Stomach (tissue), 9 donors: Measurements from ENCODE around the gene MIS12. TPM values are rescaled to one million over a fixed set of nuclear protein-coding genes. Genes with fewer than 3 reads are reported as not detected.
A peak's percentile ranks its signal among the peaks of the same experiment; 100 is the strongest.

ENCODE experiments used
- DNase-seq, 2 donors: peaks; one replicate each; pipeline versions ENCODE4 v3.0.0 to v3.0.0-alpha.2; 2013 to 2019
- H3K27ac ChIP-seq, 5 donors: fragments of 200-600 bp in 4 of 5; sonication (generic) in 4 of 5; one replicate each; pipeline ENCODE4 v1.5.1; 2013 to 2019; ENCODE audit warnings: mild to moderate bottlenecking in 1 of 5, moderate library complexity in 1 of 5
- H3K27me3 ChIP-seq, 3 donors: fragments of 200-600 bp; sonication (generic); one replicate each; pipeline ENCODE4 v1.5.1; 2017 to 2019; ENCODE audit warnings: mixed run types in 1 of 3
- H3K36me3 ChIP-seq, 4 donors: fragments of 200-600 bp; sonication (generic); 1 replicate in 3 of 4; 2 replicates in 1 of 4; pipeline ENCODE4 v1.5.1; 2016 to 2019
- H3K4me1 ChIP-seq, 4 donors: fragments of 200-600 bp; sonication (generic); one replicate each; pipeline ENCODE4 v1.5.1; 2016 to 2019
- H3K4me3 ChIP-seq, 4 donors: fragments of 200-600 bp; sonication (generic) in 3 of 4; one replicate each; pipeline ENCODE4 v1.5.1; 2016 to 2019; ENCODE audit warnings: mild to moderate bottlenecking in 1 of 4
- H3K9me3 ChIP-seq, 4 donors: fragments of 200-600 bp; sonication (generic); one replicate each; pipeline ENCODE4 v1.5.1; 2016 to 2019
- CTCF ChIP-seq, 7 experiments: fragments of 450-650 bp in 4 of 7; fragments of 200-600 bp in 3 of 7; sonication (generic) in 3 of 7; IDR thresholded peaks; one replicate each; pipeline ENCODE4 v1.5.1; 2016 to 2019; ENCODE audit warnings: antibody characterized with exemption in 7 of 7, control low read depth in 2 of 7, mild to moderate bottlenecking in 1 of 7
- EP300 ChIP-seq: sonication (generic); formaldehyde crosslinking; IDR thresholded peaks from one replicate; pipeline ENCODE4 v1.6.1; 2017; ENCODE audit warnings: antibody characterized with exemption
- POLR2A ChIP-seq, 4 donors: fragments of 450-650 bp; IDR thresholded peaks; one replicate each; pipeline ENCODE4 v1.6.1; 2016; ENCODE audit warnings: antibody characterized with exemption in 4 of 4, control low read depth in 2 of 4, mild to moderate bottlenecking in 1 of 4, moderate library complexity in 1 of 4
- POLR2AphosphoS5 ChIP-seq, 3 donors: sonication (generic); formaldehyde crosslinking; IDR thresholded peaks; one replicate each; pipeline ENCODE4 v1.6.1; 2016; ENCODE audit warnings: antibody characterized with exemption in 3 of 3
- WGBS, 5 donors: extraction: QIAGEN DNeasy Blood & Tissue Kit in 3 of 5; methylation state at CpG; one replicate each; pipeline versions ENCODE4 v1.1.5 to v1.1.7; 2013 to 2018; 5-methylcytosine and 5-hydroxymethylcytosine counted together
- intact Hi-C: fragments of 100-400 bp; cut with DNase I; formaldehyde crosslinking; loops from one replicate; pipeline ENCODE4 v1.15.1; 2023; ENCODE audit warnings: low total_unique reads
- polyA plus RNA-seq, 3 donors: library from polyadenylated mRNA; stranded (reverse); fragments of 200-250 nt; gene quantifications; one replicate each; pipeline ENCODE4 v1.2.3, GENCODE V29; 2013
- total RNA-seq, 5 donors: library from RNA; depleted of rRNA; stranded (reverse); fragments of >200 nt; gene quantifications; one replicate each; pipeline versions ENCODE4 v1.1.0 to v1.2.3, GENCODE V29; 2014 to 2016
- donor health status: healthy with polysubstance abuse.
- donor health status: Bipolar disorder and iron deficiency.
- donor health status: healthy.

MIS12 gene
- total and polyA plus RNA-seq, 8 donors = 7.5 to 43.3 (median 13.6) TPM; not detected in 1

- H3K4me3 ChIP-seq = no peak overlapping the region
- no peak for TF ChIP-seq POLR2A (IDR thresholded peaks at IDR 0.05)
- no peak for TF ChIP-seq POLR2AphosphoS5 (IDR thresholded peaks at IDR 0.05)
- TF ChIP-seq EP300 = no peak
- no peak for TF ChIP-seq CTCF (IDR thresholded peaks at IDR 0.05)
- no peaks in the 10 kb centered on the region for H3K27me3 ChIP-seq
- no peaks in the 10 kb centered on the region for H3K9me3 ChIP-seq
- H3K36me3 ChIP-seq = peaks cover 0 to 68% (median 46%) of the 10 kb centered on the region in 4 donors
- H3K4me1 ChIP-seq = no peaks in the 10 kb centered on the region
- 86 to 93% (median 90%) methylated on average over 8 of the region's 8 CpGs for WGBS, 5 donors
- no peak overlapping the region for H3K27ac ChIP-seq
- intact Hi-C loops = no loop called here
- no peak for DNase-seq
Observed at GRCh38 chr17:5532581-5532980, 46.2 kb downstream of the MIS12 start.

GRCh38 chr17:5533486-5534315 is 47.3 kb downstream of the MIS12 start:
- 81 to 90% (median 85%) methylated on average over 16 to 18 of the region's 18 CpGs for WGBS, 5 donors
- H3K4me1 ChIP-seq = no peaks in the 10 kb centered on the region
- H3K36me3 ChIP-seq = peaks cover 0 to 70% (median 46%) of the 10 kb centered on the region in 4 donors
- no peak for DNase-seq
- no peak overlapping the region for H3K27ac ChIP-seq
- intact Hi-C loops = no loop called here
- H3K27me3 ChIP-seq = no peaks in the 10 kb centered on the region
- no peak overlapping the region for H3K4me3 ChIP-seq
- no peak for TF ChIP-seq POLR2A (IDR thresholded peaks at IDR 0.05)
- no peak for TF ChIP-seq POLR2AphosphoS5 (IDR thresholded peaks at IDR 0.05)
- TF ChIP-seq CTCF (IDR thresholded peaks at IDR 0.05) = no peak
- no peak for TF ChIP-seq EP300
- no peaks in the 10 kb centered on the region for H3K9me3 ChIP-seq

GRCh38 chr17:5535436-5535835 is 49.1 kb downstream of the MIS12 start:
- Histone ChIP-seq H3K36me3 (peaks cover 0 to 65% (median 45%) of the 10 kb centered on the region in 4 donors), H3K4me3 (no peak overlapping the region), H3K27me3 (no peaks in the 10 kb centered on the region), H3K4me1 (no peaks in the 10 kb centered on the region), H3K9me3 (no peaks in the 10 kb centered on the region), H3K27ac (no peak overlapping the region)
- intact Hi-C loops = no loop called here
- TF ChIP-seq CTCF (IDR thresholded peaks at IDR 0.05) (no peak), EP300 (no peak), POLR2A (IDR thresholded peaks at IDR 0.05) (no peak), POLR2AphosphoS5 (IDR thresholded peaks at IDR 0.05) (no peak)
- WGBS, 5 donors = 84 to 100% (median 90%) methylated on average over 2 of the region's 2 CpGs
- DNase-seq = no peak

- DNase-seq = peak in 1 of 2 donors; percentile 37
- no peaks in the 10 kb centered on the region for H3K9me3 ChIP-seq
- WGBS, 5 donors = 74 to 80% (median 77%) methylated on average over 11 of the region's 11 CpGs
- peaks cover 0 to 60% (median 44%) of the 10 kb centered on the region in 4 donors for H3K36me3 ChIP-seq
- H3K27ac ChIP-seq = no peak overlapping the region
- no peaks in the 10 kb centered on the region for H3K4me1 ChIP-seq
- H3K4me3 ChIP-seq = no peak overlapping the region
- intact Hi-C loops = no loop called here
- TF ChIP-seq CTCF (IDR thresholded peaks at IDR 0.05) (no peak), EP300 (no peak), POLR2A (IDR thresholded peaks at IDR 0.05) (no peak), POLR2AphosphoS5 (IDR thresholded peaks at IDR 0.05) (no peak)
- peaks cover 0 to 3% (median 0%) of the 10 kb centered on the region in 3 donors for H3K27me3 ChIP-seq
Observed at GRCh38 chr17:5536866-5537650, 50.7 kb downstream of the MIS12 start.
